A673 (cell line): Measurements from ENCODE around the gene ERAP2. TPM values are rescaled to one million over a fixed set of nuclear protein-coding genes. Genes with fewer than 3 reads are reported as not detected.

Experiments
- BruUV-seq: library from RNA; stranded (reverse); fragments of 400-500 nt; replicated peaks from 2 replicates; lab custom pipeline; 2021; lab: Mats Ljungman, UMichigan
- CTCF ChIA-PET: fragments of 300-600 bp; sonication (Branson Sonifier 250); formaldehyde crosslinking; loops from one replicate; lab custom pipeline; 2022; ENCODE audit warnings: antibody characterized with exemption; lab: Charles Lee
- POLR2A ChIA-PET: fragments of 300-600 bp; sonication (Branson Sonifier 250); formaldehyde crosslinking; loops from one replicate; lab custom pipeline; 2022; ENCODE audit warnings: antibody characterized with exemption; ENCODE audit not compliant: low non-redundant PET; lab: Charles Lee
- DNase-seq: peaks from one replicate; pipeline ENCODE4 v3.0.0-alpha.2; 2015; ENCODE audit warnings: low spot score
- H3K27ac ChIP-seq: fragments of 200-600 bp; sonication (generic); 2 replicates; pipeline ENCODE4 v1.5.1; 2016; ENCODE audit warnings: mixed run types, low read depth, mild to moderate bottlenecking, mixed read lengths, antibody characterized with exemption, low read length; ENCODE audit not compliant: poor library complexity, severe bottlenecking
- H3K27me3 ChIP-seq: fragments of 200-600 bp; sonication (generic); replicated peaks from 2 replicates; pipeline ENCODE4 v1.6.1; 2017; ENCODE audit warnings: mixed run types, low read depth, mild to moderate bottlenecking, mixed read lengths, antibody characterized with exemption, low read length; ENCODE audit not compliant: insufficient read depth, poor library complexity
- H3K36me3 ChIP-seq: fragments of 200-600 bp; sonication (generic); 2 replicates; pipeline ENCODE4 v1.6.1; 2016; ENCODE audit warnings: mixed run types, mild to moderate bottlenecking, mixed read lengths, antibody characterized with exemption, low read length; ENCODE audit not compliant: insufficient read depth, poor library complexity, severe bottlenecking
- H3K4me1 ChIP-seq: fragments of 200-600 bp; sonication (generic); 2 replicates; pipeline ENCODE4 v1.6.1; 2017; ENCODE audit warnings: mixed run types, mild to moderate bottlenecking, mixed read lengths, antibody characterized with exemption, low read length; ENCODE audit not compliant: insufficient read depth, poor library complexity, severe bottlenecking
- H3K4me3 ChIP-seq: fragments of 200-600 bp; sonication (generic); 2 replicates; pipeline ENCODE4 v1.5.1; 2016; ENCODE audit warnings: low read depth, mixed run types, mild to moderate bottlenecking, mixed read lengths, low read length; ENCODE audit not compliant: poor library complexity, severe bottlenecking
- H3K9me3 ChIP-seq: fragments of 200-600 bp; sonication (generic); 2 replicates; pipeline ENCODE4 v1.6.1; 2016; ENCODE audit warnings: mixed run types, low read depth, mild to moderate bottlenecking, mixed read lengths, antibody characterized with exemption, low read length; ENCODE audit not compliant: poor library complexity, severe bottlenecking
- EZH2 ChIP-seq: fragments of 200-600 bp; sonication (generic); IDR thresholded peaks from 2 replicates; pipeline ENCODE4 v1.6.1; 2017; ENCODE audit warnings: borderline replicate concordance, low read depth, mild to moderate bottlenecking, mixed read lengths, antibody characterized with exemption, low read length; ENCODE audit not compliant: poor library complexity, severe bottlenecking
- intact Hi-C: fragments of 100-400 bp; cut with micrococcal nuclease; formaldehyde crosslinking; loops from one replicate; pipeline ENCODE4 v1.10.0; 2022; ENCODE audit not compliant: unreplicated experiment
- total RNA-seq: library from RNA; stranded (reverse); gene quantifications from 2 replicates; pipeline ENCODE4 v1.2.3, GENCODE V29; 2021
- TF ChIP-seq, protein P1 (sequence below): fragments of 300-800, 200-600 bp; sonication (generic); conservative IDR thresholded peaks from 2 replicates; pipeline ENCODE4 v1.5.1; 2017; ENCODE audit warnings: low read depth, mild to moderate bottlenecking, antibody characterized with exemption, low read length, moderate library complexity, mixed read lengths

Gene ERAP2
- total RNA-seq, 1 experiment from 2014 or later = 2.6 TPM

DNA sequence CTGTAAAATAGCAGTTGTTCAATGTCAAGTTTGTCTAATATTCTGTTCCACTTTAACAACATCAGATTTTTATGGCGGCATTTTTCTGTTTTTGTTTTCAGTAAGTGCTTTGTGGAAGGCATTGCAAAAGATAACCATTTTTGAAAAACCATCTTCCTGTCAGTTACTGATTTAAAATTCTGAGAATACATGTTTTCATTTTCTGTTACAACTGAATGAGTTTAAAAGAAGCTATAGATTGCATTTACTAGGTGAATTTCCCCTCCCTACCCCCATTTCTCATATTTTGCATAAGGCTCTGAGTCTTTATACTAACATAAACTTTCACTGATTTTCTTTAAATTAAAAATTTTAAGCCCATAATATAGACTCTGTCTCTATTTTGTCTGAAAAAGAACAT lies 4.6 kb upstream of the ERAP2 start:
- Histone ChIP-seq H3K4me3 (no peak overlapping the region), H3K27ac (no peak overlapping the region)
- intact Hi-C loops = no loop called here

GRCh38 chr5:96873449-96873848 lies 2.9 kb upstream of the ERAP2 start:
- POLR2A ChIA-PET = no interaction called here

More for the DNA sequence above, 4.6 kb upstream of the ERAP2 start:
- Histone ChIP-seq H3K27me3 (no peaks in the 10 kb centered on the region), H3K9me3 (no peaks in the 10 kb centered on the region), H3K4me1 (peaks cover 3% of the 10 kb centered on the region), H3K36me3 (no peaks in the 10 kb centered on the region)
- no peak for DNase-seq
- BruUV-seq = no TSS peak
- ChIA-PET POLR2A (no interaction called here), CTCF (no interaction called here)
- TF ChIP-seq, protein P1, sequence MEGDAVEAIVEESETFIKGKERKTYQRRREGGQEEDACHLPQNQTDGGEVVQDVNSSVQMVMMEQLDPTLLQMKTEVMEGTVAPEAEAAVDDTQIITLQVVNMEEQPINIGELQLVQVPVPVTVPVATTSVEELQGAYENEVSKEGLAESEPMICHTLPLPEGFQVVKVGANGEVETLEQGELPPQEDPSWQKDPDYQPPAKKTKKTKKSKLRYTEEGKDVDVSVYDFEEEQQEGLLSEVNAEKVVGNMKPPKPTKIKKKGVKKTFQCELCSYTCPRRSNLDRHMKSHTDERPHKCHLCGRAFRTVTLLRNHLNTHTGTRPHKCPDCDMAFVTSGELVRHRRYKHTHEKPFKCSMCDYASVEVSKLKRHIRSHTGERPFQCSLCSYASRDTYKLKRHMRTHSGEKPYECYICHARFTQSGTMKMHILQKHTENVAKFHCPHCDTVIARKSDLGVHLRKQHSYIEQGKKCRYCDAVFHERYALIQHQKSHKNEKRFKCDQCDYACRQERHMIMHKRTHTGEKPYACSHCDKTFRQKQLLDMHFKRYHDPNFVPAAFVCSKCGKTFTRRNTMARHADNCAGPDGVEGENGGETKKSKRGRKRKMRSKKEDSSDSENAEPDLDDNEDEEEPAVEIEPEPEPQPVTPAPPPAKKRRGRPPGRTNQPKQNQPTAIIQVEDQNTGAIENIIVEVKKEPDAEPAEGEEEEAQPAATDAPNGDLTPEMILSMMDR = no peak
- no peak for TF ChIP-seq EZH2

GRCh38 chr5:96874631-96875030 lies 1.7 kb upstream of the ERAP2 start:
- TF ChIP-seq EZH2 = no peak
- TF ChIP-seq, protein P1 = no peak
- Histone ChIP-seq H3K36me3 (no peaks in the 10 kb centered on the region), H3K4me3 (no peak overlapping the region), H3K9me3 (no peaks in the 10 kb centered on the region), H3K27me3 (no peaks in the 10 kb centered on the region), H3K4me1 (peaks cover 11% of the 10 kb centered on the region), H3K27ac (no peak overlapping the region)
- no TSS peak for BruUV-seq
- DNase-seq = no peak
- ChIA-PET CTCF (no interaction called here), POLR2A (no interaction called here)
- intact Hi-C loops = loop anchor here (5.0 kb wide), 1 partner anchor 63 kb away; the partner anchor contains the start of gene LNPEP

More at GRCh38 chr5:96873449-96873848, 2.9 kb upstream of the ERAP2 start:
- Histone ChIP-seq H3K27ac (no peak overlapping the region), H3K4me1 (peaks cover 11% of the 10 kb centered on the region), H3K36me3 (no peaks in the 10 kb centered on the region), H3K9me3 (no peaks in the 10 kb centered on the region), H3K4me3 (no peak overlapping the region), H3K27me3 (no peaks in the 10 kb centered on the region)
- no peak for TF ChIP-seq EZH2
- TF ChIP-seq, protein P1 = no peak
- CTCF ChIA-PET = interaction anchor here (0.5 kb wide), 1 partner anchor 121 kb away, joined by 4 read pairs; no protein-coding TSS in a partner anchor
- BruUV-seq = no TSS peak
- intact Hi-C loops = no loop called here
- no peak for DNase-seq
